ENCODE results near the gene C1QC. TPM values are rescaled to one million over a fixed set of nuclear protein-coding genes. Genes with fewer than 3 reads are reported as not detected.

Gene C1QC
- total and polyA plus RNA-seq, 2 experiments from 2014 or later, result not detected

DNA sequence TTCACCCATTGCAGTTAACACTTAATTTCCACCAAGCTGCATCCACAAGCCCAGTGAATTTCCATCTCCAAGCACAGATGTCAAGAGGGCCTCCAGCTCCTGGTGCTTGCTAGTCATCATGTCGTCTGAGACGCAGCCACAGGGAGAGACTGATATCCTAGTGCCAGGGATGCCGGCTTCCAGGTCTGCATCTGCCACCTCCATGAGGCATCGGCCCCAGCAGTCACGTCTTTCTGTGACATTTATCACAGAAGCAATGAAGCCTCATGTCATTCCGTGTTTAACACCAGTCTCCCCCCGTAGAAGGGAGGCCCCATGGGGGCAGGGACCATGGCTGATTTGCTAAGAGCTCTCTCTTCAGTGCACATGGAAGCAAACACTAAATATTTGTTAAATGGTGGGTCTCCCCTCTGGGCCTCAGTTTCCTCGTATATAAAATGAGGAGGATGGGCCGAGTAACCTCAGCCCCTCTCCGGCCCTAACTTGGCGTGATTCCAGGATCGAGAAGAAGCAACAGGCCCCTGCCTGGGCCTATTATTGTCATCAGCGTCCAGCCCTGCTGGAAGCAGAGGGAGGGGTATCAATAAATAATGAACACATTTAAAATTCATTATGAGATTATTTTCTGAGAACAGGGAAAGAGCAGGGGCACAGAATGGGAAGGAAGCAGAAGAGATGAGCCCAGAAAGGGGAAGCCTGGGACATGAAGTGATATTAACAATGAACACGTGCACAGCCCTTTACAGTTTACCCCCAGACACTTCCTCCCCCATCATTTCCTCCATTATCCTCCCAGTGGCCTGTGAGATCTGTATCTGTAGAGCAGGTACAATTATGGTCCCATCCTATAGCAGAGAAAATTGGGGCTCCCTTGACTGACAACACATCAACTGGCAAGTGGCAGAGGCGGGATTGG is 8.8 kb downstream of the C1QC start:
- Mint-ChIP-seq H3K4me3 (no peak overlapping the region), H3K9me3 (no peaks in the 10 kb centered on the region), H3K36me3 (ENCODE audit: low read depth) (no peaks in the 10 kb centered on the region), H3K4me1 (no peaks in the 10 kb centered on the region), H3K27me3 (ENCODE audit: insufficient read depth, low read depth, poor library complexity) (peaks cover 8% of the 10 kb centered on the region), H3K27ac (no peak overlapping the region)
- Histone ChIP-seq H3K4me2 (no peak overlapping the region), H3K4me3 (no peak overlapping the region), H3K36me3 (ENCODE audit: insufficient read depth) (no peaks in the 10 kb centered on the region), H4K20me1 (replicated peaks; ENCODE audit: insufficient read depth) (no peaks in the 10 kb centered on the region), H3K27ac (ENCODE audit: low read depth) (no peak overlapping the region), H2AFZ (no peak overlapping the region), H3K4me1 (ENCODE audit: insufficient read depth) (no peaks in the 10 kb centered on the region), H3K27me3 (ENCODE audit: insufficient read depth) (no peaks in the 10 kb centered on the region), H3F3A (replicated peaks; ENCODE audit: low read depth) (no peaks in the 10 kb centered on the region; the same call in 1 of the 2 replicates), H3K9me2 (ENCODE audit: insufficient read depth) (no peaks in the 10 kb centered on the region), H3K79me2 (replicated peaks; ENCODE audit: insufficient read depth) (no peaks in the 10 kb centered on the region)
- DNase-seq (ENCODE audit: low spot score) (no peak), ATAC-seq (no peak)
- TF ChIP-seq ZNF331 (CRISPR knock-in tag; IDR thresholded peaks at IDR 0.05; ENCODE audit: low read depth), result no peak
- TF ChIP-seq NANOG (IDR thresholded peaks at IDR 0.05; ENCODE audit: borderline replicate concordance), result no peak
- TF ChIP-seq REST (IDR thresholded peaks at IDR 0.05; ENCODE audit: unreplicated experiment), result no peak
- TF ChIP-seq CREB1 (CRISPR knock-in tag; IDR thresholded peaks at IDR 0.05; ENCODE audit: low read depth), result no peak
- TF ChIP-seq EZH2 (IDR thresholded peaks at IDR 0.05; ENCODE audit: low read depth, unreplicated experiment), result no peak
- TF ChIP-seq, protein P1, sequence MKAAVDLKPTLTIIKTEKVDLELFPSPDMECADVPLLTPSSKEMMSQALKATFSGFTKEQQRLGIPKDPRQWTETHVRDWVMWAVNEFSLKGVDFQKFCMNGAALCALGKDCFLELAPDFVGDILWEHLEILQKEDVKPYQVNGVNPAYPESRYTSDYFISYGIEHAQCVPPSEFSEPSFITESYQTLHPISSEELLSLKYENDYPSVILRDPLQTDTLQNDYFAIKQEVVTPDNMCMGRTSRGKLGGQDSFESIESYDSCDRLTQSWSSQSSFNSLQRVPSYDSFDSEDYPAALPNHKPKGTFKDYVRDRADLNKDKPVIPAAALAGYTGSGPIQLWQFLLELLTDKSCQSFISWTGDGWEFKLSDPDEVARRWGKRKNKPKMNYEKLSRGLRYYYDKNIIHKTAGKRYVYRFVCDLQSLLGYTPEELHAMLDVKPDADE (IDR thresholded peaks at IDR 0.05), result no peak
- TF ChIP-seq, protein P2, sequence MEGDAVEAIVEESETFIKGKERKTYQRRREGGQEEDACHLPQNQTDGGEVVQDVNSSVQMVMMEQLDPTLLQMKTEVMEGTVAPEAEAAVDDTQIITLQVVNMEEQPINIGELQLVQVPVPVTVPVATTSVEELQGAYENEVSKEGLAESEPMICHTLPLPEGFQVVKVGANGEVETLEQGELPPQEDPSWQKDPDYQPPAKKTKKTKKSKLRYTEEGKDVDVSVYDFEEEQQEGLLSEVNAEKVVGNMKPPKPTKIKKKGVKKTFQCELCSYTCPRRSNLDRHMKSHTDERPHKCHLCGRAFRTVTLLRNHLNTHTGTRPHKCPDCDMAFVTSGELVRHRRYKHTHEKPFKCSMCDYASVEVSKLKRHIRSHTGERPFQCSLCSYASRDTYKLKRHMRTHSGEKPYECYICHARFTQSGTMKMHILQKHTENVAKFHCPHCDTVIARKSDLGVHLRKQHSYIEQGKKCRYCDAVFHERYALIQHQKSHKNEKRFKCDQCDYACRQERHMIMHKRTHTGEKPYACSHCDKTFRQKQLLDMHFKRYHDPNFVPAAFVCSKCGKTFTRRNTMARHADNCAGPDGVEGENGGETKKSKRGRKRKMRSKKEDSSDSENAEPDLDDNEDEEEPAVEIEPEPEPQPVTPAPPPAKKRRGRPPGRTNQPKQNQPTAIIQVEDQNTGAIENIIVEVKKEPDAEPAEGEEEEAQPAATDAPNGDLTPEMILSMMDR (conservative IDR thresholded peaks at IDR 0.05; ENCODE audit: low read depth in 2 of 2), result no peak
- no peak for TF ChIP-seq ZNF114 (CRISPR knock-in tag; IDR thresholded peaks at IDR 0.05)
- TF ChIP-seq STAT1 (IDR thresholded peaks at IDR 0.05; ENCODE audit: unreplicated experiment), result no peak
- no peak for TF ChIP-seq POLR2AphosphoS5 (IDR thresholded peaks at IDR 0.05; ENCODE audit: low read depth)
- TF ChIP-seq EZH2phosphoT487 (IDR thresholded peaks at IDR 0.05; ENCODE audit: unreplicated experiment), result no peak
- TF ChIP-seq, protein P3, sequence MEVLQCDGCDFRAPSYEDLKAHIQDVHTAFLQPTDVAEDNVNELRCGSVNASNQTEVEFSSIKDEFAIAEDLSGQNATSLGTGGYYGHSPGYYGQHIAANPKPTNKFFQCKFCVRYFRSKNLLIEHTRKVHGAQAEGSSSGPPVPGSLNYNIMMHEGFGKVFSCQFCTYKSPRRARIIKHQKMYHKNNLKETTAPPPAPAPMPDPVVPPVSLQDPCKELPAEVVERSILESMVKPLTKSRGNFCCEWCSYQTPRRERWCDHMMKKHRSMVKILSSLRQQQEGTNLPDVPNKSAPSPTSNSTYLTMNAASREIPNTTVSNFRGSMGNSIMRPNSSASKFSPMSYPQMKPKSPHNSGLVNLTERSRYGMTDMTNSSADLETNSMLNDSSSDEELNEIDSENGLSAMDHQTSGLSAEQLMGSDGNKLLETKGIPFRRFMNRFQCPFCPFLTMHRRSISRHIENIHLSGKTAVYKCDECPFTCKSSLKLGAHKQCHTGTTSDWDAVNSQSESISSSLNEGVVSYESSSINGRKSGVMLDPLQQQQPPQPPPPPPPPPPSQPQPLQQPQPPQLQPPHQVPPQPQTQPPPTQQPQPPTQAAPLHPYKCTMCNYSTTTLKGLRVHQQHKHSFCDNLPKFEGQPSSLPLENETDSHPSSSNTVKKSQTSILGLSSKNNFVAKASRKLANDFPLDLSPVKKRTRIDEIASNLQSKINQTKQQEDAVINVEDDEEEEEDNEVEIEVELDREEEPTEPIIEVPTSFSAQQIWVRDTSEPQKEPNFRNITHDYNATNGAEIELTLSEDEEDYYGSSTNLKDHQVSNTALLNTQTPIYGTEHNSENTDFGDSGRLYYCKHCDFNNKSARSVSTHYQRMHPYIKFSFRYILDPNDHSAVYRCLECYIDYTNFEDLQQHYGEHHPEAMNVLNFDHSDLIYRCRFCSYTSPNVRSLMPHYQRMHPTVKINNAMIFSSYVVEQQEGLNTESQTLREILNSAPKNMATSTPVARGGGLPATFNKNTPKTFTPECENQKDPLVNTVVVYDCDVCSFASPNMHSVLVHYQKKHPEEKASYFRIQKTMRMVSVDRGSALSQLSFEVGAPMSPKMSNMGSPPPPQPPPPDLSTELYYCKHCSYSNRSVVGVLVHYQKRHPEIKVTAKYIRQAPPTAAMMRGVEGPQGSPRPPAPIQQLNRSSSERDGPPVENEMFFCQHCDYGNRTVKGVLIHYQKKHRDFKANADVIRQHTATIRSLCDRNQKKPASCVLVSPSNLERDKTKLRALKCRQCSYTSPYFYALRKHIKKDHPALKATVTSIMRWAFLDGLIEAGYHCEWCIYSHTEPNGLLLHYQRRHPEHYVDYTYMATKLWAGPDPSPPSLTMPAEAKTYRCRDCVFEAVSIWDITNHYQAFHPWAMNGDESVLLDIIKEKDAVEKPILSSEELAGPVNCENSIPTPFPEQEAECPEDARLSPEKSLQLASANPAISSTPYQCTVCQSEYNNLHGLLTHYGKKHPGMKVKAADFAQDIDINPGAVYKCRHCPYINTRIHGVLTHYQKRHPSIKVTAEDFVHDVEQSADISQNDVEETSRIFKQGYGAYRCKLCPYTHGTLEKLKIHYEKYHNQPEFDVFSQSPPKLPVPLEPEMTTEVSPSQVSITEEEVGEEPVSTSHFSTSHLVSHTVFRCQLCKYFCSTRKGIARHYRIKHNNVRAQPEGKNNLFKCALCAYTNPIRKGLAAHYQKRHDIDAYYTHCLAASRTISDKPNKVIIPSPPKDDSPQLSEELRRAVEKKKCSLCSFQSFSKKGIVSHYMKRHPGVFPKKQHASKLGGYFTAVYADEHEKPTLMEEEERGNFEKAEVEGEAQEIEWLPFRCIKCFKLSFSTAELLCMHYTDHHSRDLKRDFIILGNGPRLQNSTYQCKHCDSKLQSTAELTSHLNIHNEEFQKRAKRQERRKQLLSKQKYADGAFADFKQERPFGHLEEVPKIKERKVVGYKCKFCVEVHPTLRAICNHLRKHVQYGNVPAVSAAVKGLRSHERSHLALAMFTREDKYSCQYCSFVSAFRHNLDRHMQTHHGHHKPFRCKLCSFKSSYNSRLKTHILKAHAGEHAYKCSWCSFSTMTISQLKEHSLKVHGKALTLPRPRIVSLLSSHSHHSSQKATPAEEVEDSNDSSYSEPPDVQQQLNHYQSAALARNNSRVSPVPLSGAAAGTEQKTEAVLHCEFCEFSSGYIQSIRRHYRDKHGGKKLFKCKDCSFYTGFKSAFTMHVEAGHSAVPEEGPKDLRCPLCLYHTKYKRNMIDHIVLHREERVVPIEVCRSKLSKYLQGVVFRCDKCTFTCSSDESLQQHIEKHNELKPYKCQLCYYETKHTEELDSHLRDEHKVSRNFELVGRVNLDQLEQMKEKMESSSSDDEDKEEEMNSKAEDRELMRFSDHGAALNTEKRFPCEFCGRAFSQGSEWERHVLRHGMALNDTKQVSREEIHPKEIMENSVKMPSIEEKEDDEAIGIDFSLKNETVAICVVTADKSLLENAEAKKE (CRISPR knock-in tag; IDR thresholded peaks at IDR 0.05), result no peak
- TF ChIP-seq JUNB (IDR thresholded peaks at IDR 0.05; ENCODE audit: unreplicated experiment), result no peak
